M059J (cell line): Measurements from ENCODE around the gene RELN. TPM values are rescaled to one million over a fixed set of nuclear protein-coding genes. Genes with fewer than 3 reads are reported as not detected.
A peak's percentile ranks its signal among the peaks of the same experiment; 100 is the strongest.

Experiments used
- DNase-seq: peaks from one replicate; pipeline ENCODE4 v3.0.0-alpha.2; 2012; ENCODE audit warnings: low read depth
- total RNA-seq: library from RNA; depleted of rRNA; stranded (reverse); fragments of >200 nt; shearing (Covaris generic); gene quantifications from 2 replicates; pipeline ENCODE4 v1.2.3, GENCODE V29; 2014

The RELN gene
- total RNA-seq, 1 experiment from 2014 or later, result 1.0 TPM

GRCh38 chr7:103636153-103636552 lies 353.3 kb downstream of the RELN start:
- DNase-seq, result peak; percentile 65

GRCh38 chr7:103632972-103633371 lies 356.5 kb downstream of the RELN start:
- peak; percentile 38 for DNase-seq

DNA sequence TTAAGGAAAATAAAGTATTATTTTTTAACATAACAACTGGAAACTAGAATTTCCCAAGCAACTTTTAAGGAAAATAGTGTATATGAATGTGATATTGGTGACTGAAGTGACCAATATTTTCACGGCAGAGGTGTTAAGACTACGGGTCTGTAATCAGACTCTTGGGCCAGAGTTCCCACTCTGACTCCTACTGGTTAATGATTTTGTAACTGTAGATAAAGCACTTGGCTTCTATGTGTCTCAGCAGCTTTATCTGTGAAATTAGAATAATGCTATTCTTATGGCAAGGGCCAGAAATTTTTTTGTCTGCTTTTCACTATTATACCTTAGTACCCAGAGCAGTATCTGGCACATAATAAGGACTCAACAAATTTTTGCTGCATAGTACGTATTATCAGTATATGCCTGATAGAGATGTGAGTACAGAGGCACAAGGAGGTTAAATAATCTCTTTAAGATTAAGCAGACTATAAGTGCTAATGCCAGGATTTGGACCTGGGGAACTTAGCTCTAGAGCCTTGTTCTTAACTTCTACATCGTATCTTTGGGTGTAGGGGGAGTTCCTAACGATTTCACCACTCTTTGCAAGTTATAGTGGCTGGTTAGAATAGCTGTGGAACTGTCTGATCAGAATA lies 357.3 kb downstream of the RELN start:
- DNase-seq, result no peak

- peak; percentile 73 for DNase-seq
These were observed 359.1 kb downstream of the RELN start for GRCh38 chr7:103630318-103630717.

DNA sequence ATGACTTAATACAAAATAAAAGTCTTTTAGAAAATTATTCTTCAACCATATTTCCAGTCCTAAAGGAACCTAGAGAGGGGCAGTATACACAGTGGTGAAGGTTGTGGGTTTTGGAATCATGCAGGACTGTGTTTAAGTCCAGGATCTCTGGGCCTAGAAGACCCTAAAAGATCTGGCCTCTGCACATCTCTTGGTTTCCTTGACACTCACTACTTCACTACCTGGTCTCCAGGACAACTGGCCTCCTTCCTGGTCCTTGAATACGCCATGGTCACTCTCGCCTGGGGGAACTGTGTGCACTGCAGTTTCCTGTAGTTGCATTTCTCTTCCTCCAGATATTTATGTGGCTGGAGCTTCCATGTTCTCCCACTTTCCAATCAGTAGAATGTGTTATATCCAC lies 360.7 kb downstream of the RELN start:
- DNase-seq, result no peak

- no peak for DNase-seq
These were observed 362.7 kb downstream of the RELN start for GRCh38 chr7:103626776-103627175.

DNA sequence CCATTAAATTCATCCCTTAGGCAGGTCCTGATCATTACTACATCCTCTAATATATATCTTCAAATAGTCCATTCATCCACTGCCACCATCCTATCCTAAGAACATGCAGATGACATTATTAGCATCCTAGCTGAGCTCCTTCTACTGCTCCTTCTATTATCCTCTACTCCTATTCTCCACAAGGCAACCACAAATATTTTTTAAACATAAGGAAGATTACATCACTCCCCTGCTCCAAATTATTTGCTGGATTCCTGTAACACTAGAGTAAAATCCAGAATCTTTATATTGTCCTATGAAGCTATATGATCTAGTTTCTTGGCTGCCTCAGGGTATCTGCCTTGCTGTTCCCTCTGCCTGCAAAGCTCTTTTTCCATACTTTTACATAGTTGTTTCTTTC lies 367.2 kb downstream of the RELN start:
- no peak for DNase-seq

DNA sequence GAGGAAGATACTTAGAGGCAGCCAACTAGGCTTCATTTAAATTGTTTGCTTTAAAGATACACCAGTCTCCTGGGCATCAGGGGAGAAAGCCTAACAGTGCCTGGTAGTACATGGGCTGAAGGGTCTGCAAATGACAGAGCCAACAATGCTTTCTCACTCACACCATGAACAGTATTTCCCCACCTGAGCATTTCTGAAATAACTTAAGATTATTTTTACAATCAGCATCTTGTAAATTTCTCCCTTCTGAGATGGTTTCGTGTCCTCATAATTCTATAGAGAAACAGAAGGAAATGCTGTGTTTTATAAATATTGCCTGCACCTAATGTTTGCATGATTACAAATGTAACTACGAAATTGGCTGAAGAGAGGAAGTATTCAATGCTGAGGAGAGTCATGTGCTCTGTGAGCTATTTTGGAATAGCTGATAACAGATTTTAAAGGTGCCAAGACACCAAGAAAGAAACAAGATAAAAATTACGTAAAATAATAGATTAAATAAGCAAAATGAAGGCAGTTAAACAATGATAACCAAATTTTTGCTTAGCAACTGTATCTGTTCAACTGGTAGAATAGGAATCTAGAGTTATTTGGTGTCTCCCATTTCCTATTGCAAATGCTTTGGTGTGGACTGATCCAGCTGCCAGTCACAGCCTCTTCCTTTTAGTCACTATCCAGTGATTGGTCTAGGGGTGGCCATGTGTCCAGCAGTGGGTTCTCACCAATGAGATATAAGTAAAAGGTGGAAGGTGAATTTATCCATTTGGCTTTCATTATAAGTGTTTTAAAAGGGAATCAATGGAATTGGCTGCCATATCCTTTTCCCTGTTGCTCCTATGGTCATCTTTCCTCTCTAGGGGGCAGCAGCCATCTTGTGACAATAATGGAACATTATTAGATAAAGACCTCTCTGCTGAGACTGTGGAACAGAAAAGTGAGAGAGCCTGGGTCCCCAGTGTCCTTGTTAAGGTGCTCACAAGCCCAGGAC lies 375.5 kb downstream of the RELN start:
- peak; percentile 53 for DNase-seq

GRCh38 chr7:103609778-103610177 lies 379.7 kb downstream of the RELN start:
- DNase-seq, result no peak

- no peak for DNase-seq
These were observed 383.8 kb downstream of the RELN start for GRCh38 chr7:103605640-103606039.

GRCh38 chr7:103598326-103598905 lies 391.0 kb downstream of the RELN start:
- DNase-seq, result no peak

- no peak for DNase-seq
These were observed 391.9 kb downstream of the RELN start for GRCh38 chr7:103597606-103598005.

DNA sequence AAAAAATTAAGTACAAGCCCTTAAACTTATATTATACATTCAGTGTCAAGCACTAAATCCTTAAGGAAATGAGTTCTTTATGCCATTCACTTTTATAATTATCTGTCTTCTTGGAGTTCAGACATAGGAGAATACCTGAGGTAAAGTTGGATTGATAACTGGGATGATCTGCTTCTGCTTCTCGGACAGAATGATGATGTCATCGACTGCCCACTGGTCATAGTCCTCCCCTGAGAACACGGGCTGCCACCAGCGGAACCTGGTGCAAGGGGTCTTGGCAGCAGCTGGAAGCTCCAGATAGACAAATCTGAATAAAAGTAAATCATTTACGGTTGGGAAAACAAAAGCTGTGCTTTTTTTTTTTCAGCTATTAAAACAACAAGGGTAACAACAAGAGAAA lies 395.3 kb downstream of the RELN start:
- peak; percentile 22 for DNase-seq

GRCh38 chr7:103593691-103594090 lies 395.8 kb downstream of the RELN start:
- peak; percentile 66 for DNase-seq

DNA sequence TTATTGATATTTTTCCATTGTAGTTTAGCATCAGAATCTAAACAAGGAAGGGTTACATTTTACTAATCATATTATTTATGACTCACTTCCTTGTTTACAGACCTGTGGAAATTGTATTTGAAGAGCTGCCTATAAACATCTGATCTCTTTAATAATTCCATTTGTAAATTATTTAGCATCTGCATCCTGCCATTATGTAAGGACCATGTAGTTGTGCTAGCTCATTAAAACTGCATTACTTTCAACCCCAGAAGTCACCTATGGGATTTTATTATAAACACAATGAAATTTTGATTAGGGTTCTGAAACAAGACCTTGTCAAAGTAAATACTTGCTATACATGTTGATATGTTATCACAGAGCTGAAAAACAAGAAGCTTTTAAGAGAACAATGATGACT lies 396.6 kb downstream of the RELN start:
- DNase-seq, result no peak

- no peak for DNase-seq
These were observed 397.3 kb downstream of the RELN start for GRCh38 chr7:103592187-103592586.

- DNase-seq, result no peak
These were observed 409.4 kb downstream of the RELN start for GRCh38 chr7:103580031-103580430.

DNA sequence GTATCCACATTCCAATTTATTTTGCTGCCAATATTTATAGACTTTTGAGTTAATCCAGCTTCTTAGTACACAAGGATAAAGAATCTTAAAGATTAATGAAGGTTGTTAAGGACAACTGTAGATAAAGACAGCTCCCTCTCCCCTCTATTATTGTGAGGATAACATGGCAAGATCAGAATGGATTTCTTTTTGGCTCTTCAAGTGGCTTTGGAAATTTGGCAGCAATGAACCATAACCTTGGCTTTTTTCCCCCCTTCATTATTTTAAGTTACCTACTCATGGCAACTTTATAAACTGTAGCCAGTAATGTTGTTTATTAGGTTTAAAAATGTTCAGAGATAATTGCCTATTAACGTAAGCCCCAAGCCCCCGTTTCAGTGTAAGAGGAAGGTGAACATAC lies 412.4 kb downstream of the RELN start:
- no peak for DNase-seq

DNA sequence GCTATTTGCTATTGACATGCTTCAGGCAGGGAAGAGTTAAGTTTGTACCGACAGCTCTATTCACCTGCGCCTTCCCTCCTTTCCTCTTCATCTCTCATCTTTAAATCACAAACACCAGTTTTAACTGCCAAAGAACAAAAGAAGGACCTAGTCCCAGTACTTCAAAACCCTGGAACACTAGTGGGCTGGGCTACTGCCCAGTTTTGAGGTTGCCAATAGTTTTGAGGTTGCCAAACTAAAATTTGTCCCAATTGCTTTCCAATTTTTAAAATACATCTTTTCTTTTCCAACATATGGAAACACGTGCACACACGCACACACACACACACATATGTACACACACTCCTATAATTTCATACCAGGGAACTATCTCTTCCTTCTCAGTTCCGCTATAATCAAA lies 412.8 kb downstream of the RELN start:
- no peak for DNase-seq

GRCh38 chr7:103574576-103574975 lies 414.9 kb downstream of the RELN start:
- DNase-seq, result no peak

DNA sequence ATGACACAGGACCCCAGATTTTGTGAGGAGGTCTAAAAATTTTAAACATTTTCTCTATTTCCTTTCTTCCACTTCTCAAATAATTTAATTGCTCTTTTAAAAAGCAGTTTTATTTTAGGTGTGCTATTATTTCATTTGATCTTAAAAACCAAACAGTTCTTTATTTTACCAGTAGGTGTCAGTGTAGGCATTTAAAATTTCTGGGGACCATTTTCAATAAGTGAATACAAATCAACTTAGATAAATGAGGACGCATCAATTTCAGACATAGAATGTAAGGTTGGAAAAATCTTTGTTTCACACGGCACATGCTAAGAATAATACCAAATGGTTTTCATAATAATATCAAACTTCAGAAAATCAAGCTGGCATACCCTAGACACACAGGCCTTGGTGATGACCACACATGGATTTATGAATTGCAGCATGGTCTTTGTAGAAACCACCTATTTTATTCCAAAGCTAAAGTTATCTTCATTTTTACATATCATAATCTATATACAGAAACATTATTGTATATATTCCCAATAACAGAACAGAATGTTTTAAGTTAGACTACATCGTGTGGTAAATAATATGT lies 415.9 kb downstream of the RELN start:
- DNase-seq, result peak; percentile 46

- DNase-seq, result no peak
These were observed 417.9 kb downstream of the RELN start for GRCh38 chr7:103571586-103571985.
